C4-2B (cell line): ENCODE data around the gene OXCT2.

Source experiments
- CTCF ChIP-seq: fragments of 450-650 bp; conservative IDR thresholded peaks from 2 replicates; pipeline ENCODE4 v1.5.1; 2017; ENCODE audit warnings: mild to moderate bottlenecking
- ZFX ChIP-seq: fragments of 450-650 bp; IDR thresholded peaks from 2 replicates; pipeline ENCODE4 v1.6.1; 2017

DNA sequence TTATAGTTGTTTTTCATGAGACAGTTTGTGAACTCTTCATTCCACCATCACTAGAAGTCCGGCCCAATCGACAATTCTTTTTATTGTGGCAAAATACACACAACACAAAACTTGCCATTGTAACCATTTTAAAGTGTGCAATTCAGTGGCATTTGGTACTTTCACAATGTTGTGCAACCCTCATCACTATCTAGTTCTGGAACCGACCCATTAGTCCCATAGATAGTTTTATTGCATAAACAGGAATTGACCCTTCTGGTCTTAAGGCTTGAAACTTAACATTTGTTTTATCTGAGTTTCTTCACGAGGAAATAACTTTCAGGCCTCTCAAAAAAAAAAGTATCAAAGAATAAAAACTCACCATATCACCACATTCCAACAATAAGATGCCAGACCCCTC, 41.3 kb downstream of the OXCT2 start:
- TF ChIP-seq CTCF: no peak
- no peak for TF ChIP-seq ZFX
